K562 (cell line): ENCODE measurements around the gene OPTN. TPM values are rescaled to one million over a fixed set of nuclear protein-coding genes. Genes with fewer than 3 reads are reported as not detected.

Experiments
- BACH1 ChIP-seq: fragments of 200-800 bp; sonication (Bioruptor generic); IDR thresholded peaks from 2 replicates; pipeline ENCODE4 v1.6.1; 2016; ENCODE audit warnings: missing genetic modification characterization, missing compliant biosample characterization
- COPS2 ChIP-seq: fragments of 450-650 bp; conservative IDR thresholded peaks from 2 replicates; pipeline ENCODE4 v1.6.1; 2016; ENCODE audit warnings: mild to moderate bottlenecking, moderate library complexity
- HDAC6 ChIP-seq: IDR thresholded peaks from 2 replicates; pipeline ENCODE4 v1.6.1; 2012; ENCODE audit warnings: low read depth, mild to moderate bottlenecking, control low read depth, inconsistent platforms, low read length, moderate library complexity
- MAFK ChIP-seq: IDR thresholded peaks from 2 replicates; pipeline ENCODE4 v1.6.1; 2011; ENCODE audit warnings: low read length, improper control_type of control experiment
- MYC ChIP-seq, 2 experiments: fragments of 250-450 bp in 1 of 2; sonication (Bioruptor Pico) in 1 of 2; IDR thresholded peaks; 2 replicates each; pipeline versions ENCODE4 v1.5.1 to v1.6.1; 2012 to 2021; ENCODE audit warnings: low read depth in 2 of 2, borderline replicate concordance in 1 of 2, improper control_type of control experiment in 1 of 2, low read length in 1 of 2, mild to moderate bottlenecking in 1 of 2, moderate library complexity in 1 of 2
- NFIX ChIP-seq: fragments of 250-450 bp; sonication (Bioruptor Pico); IDR thresholded peaks from 2 replicates; pipeline ENCODE4 v1.4.0; 2020; ENCODE audit warnings: low read depth, mild to moderate bottlenecking, moderate library complexity
- PATZ1 ChIP-seq: fragments of 250-450 bp; sonication (Bioruptor Pico); IDR thresholded peaks from 2 replicates; pipeline ENCODE4 v1.5.0; 2020; ENCODE audit warnings: mild to moderate bottlenecking, borderline replicate concordance
- PBX2 ChIP-seq, 2 experiments: IDR thresholded peaks in 1 of 2; conservative IDR thresholded peaks in 1 of 2; 2 replicates each; pipeline ENCODE4 v1.6.1; 2016; ENCODE audit warnings: low read depth in 2 of 2, mild to moderate bottlenecking in 1 of 2, missing compliant biosample characterization in 1 of 2, missing genetic modification characterization in 1 of 2, moderate library complexity in 1 of 2
- POLR2A ChIP-seq: fragments of 450-650 bp; conservative IDR thresholded peaks from 2 replicates; pipeline ENCODE4 v1.6.1; 2016
- TAF15 ChIP-seq: fragments of 200-400 bp; formaldehyde crosslinking; IDR thresholded peaks from 2 replicates; pipeline ENCODE4 v1.6.1; 2017; ENCODE audit warnings: mild to moderate bottlenecking, low read depth, low read length, moderate library complexity
- THRB ChIP-seq: fragments of 450-650 bp; formaldehyde crosslinking; conservative IDR thresholded peaks from 2 replicates; pipeline ENCODE4 v1.4.0; 2022; ENCODE audit warnings: mild to moderate bottlenecking, missing genetic modification characterization
- ZBTB49 ChIP-seq: sonication (generic); formaldehyde crosslinking; IDR thresholded peaks from 2 replicates; pipeline ENCODE4 v1.8.0; 2022; ENCODE audit warnings: missing genetic modification reagents, mild to moderate bottlenecking, borderline replicate concordance
- ZNF239 ChIP-seq: fragments of 250-450 bp; sonication (Bioruptor Pico); IDR thresholded peaks from 2 replicates; pipeline ENCODE4 v1.4.0; 2020; ENCODE audit warnings: mild to moderate bottlenecking
- ZNF511 ChIP-seq: sonication (generic); formaldehyde crosslinking; IDR thresholded peaks from 2 replicates; pipeline ENCODE4 v1.8.0; 2022; ENCODE audit warnings: mild to moderate bottlenecking, missing genetic modification reagents
- polyA plus RNA-seq, 8 experiments: library from polyadenylated mRNA; depleted of rRNA in 4 of 8; stranded (reverse) in 5 of 8; unstranded in 3 of 8; fragments of >200 nt; fragmentation: Nextera tagmentation in 2 of 8; fragmentation: Illumina TruSeq in 1 of 8; extraction: Ambion mirVana in 2 of 8; extraction: Trizol in 1 of 8; gene quantifications; 2 replicates each; pipeline versions ENCODE4 v1.2.1 to v1.2.3, GENCODE V29; 2011 to 2014; ENCODE audit warnings: inconsistent platforms in 1 of 8, missing spikeins in 1 of 8
- total RNA-seq, 7 experiments: library from RNA; depleted of rRNA in 6 of 7; stranded (reverse); fragments of >200 nt in 6 of 7; fragmentation: Illumina TruSeq in 2 of 7; extraction: Trizol in 2 of 7; gene quantifications; 2 replicates each; pipeline versions ENCODE4 v1.2.1 to v1.2.3, GENCODE V29; 2011 to 2021; ENCODE audit warnings: low replicate concordance in 1 of 7

Gene OPTN
- total and polyA plus RNA-seq, 9 of the 15 experiments (the other 6 are each of a cell fraction or from before 2014, with no cell fraction given) = 2.2 to 6.8 (median 5.0) TPM

- TF ChIP-seq PBX2 (CRISPR knock-in tag; IDR thresholded peaks at IDR 0.05; ENCODE audit: low read depth) = no peak
- TF ChIP-seq PBX2 (tag; conservative IDR thresholded peaks at IDR 0.05; ENCODE audit: low read depth) = no peak
- TF ChIP-seq TAF15 = no peak
- TF ChIP-seq POLR2A = peak; percentile 79
- no peak for TF ChIP-seq PATZ1 (CRISPR knock-in tag)
- peak; percentile 82 for TF ChIP-seq MYC (IDR thresholded peaks at IDR 0.05; ENCODE audit: low read depth, low read length)
- TF ChIP-seq MYC (CRISPR knock-in tag; IDR thresholded peaks at IDR 0.05; ENCODE audit: borderline replicate concordance, low read depth) = no peak
- TF ChIP-seq ZNF511 (CRISPR knock-in tag) = no peak
- no peak for TF ChIP-seq COPS2
- no peak for TF ChIP-seq NFIX
- TF ChIP-seq ZBTB49 (CRISPR knock-in tag) = no peak
- no peak for TF ChIP-seq BACH1 (tag)
- no peak for TF ChIP-seq ZNF239 (CRISPR knock-in tag)
- TF ChIP-seq MAFK = no peak
- TF ChIP-seq HDAC6 = no peak
- TF ChIP-seq THRB (CRISPR knock-in tag) = peak; percentile 63; the same call in 1 of the 2 replicates
These were observed 61.2 kb downstream of the OPTN start, which contains the start of gene MCM10 (continued) for GRCh38 chr10:13160934-13161856.
